Endothelial cell of umbilical vein (primary cell): Measurements from ENCODE around the gene MYO5B. TPM values are rescaled to one million over a fixed set of nuclear protein-coding genes. Genes with fewer than 3 reads are reported as not detected.

Experiments
- BruUV-seq: library from RNA; stranded (reverse); fragments of 400-500 nt; replicated peaks from 2 replicates; lab custom pipeline; 2021; lab: Mats Ljungman, UMichigan
- CTCF ChIA-PET: fragments of 300-600, 350-600 bp; sonication (Branson Sonifier 250); formaldehyde crosslinking; loops from one replicate; lab custom pipeline; 2021; ENCODE audit warnings: antibody characterized with exemption, inconsistent platforms; lab: Charles Lee
- POLR2A ChIA-PET: fragments of 300-600, 350-600 bp; sonication (Branson Sonifier 250); formaldehyde crosslinking; loops from one replicate; lab custom pipeline; 2021; ENCODE audit warnings: antibody characterized with exemption, inconsistent platforms; lab: Charles Lee
- DNase-seq: peaks from one replicate; pipeline ENCODE4 v3.0.0-alpha.2; 2011; ENCODE audit warnings: low read depth, low spot score
- FAIRE-seq: peaks from 2 replicates; lab custom pipeline; 2011; peaks lifted over from hg19 to GRCh38; lab: Jason Lieb, UNC
- H2AFZ ChIP-seq: 2 replicates; pipeline ENCODE4 v1.6.0; 2012; ENCODE audit warnings: low read depth, low read length, control low read depth, inconsistent platforms
- H3K27ac ChIP-seq: 2 replicates; pipeline ENCODE4 v1.5.1; 2011; ENCODE audit warnings: low read depth, mild to moderate bottlenecking, control low read depth, low read length, moderate library complexity; ENCODE audit not compliant: insufficient read depth
- H3K27me3 ChIP-seq, 2 experiments: 2 replicates each; pipeline versions ENCODE4 v1.6.0 to v1.6.1; 2011; ENCODE audit warnings: low read length in 2 of 2, mixed read lengths in 1 of 2; ENCODE audit not compliant: control insufficient read depth in 2 of 2, insufficient read depth in 2 of 2
- H3K36me3 ChIP-seq, 2 experiments: 2 replicates in 1 of 2; 3 replicates in 1 of 2; pipeline ENCODE4 v1.5.1; 2011; ENCODE audit warnings: low read length in 2 of 2, mild to moderate bottlenecking in 1 of 2, moderate library complexity in 1 of 2; ENCODE audit not compliant: control insufficient read depth in 2 of 2, insufficient read depth in 2 of 2; ENCODE audit errors: extremely low read depth in 1 of 2
- H3K4me1 ChIP-seq: 3 replicates; pipeline ENCODE4 v1.5.1; 2011; ENCODE audit warnings: mild to moderate bottlenecking, low read length; ENCODE audit not compliant: control insufficient read depth, insufficient read depth; ENCODE audit errors: extremely low read depth
- H3K4me2 ChIP-seq: 2 replicates; pipeline ENCODE4 v1.6.1; 2011; ENCODE audit warnings: low read length, control low read depth, mixed read lengths; ENCODE audit not compliant: insufficient read depth
- H3K4me3 ChIP-seq, 3 experiments: fragments of 200-600 bp in 1 of 3; sonication (generic), shearing (Covaris generic) in 1 of 3; replicated peaks in 1 of 3; 2 replicates each; pipeline ENCODE4 v1.5.1; 2011 to 2016; ENCODE audit warnings: control low read depth in 3 of 3, low read length in 3 of 3, mild to moderate bottlenecking in 2 of 3, inconsistent platforms in 1 of 3, low read depth in 1 of 3, moderate library complexity in 1 of 3; ENCODE audit not compliant: insufficient read depth in 1 of 3
- H3K79me2 ChIP-seq: 2 replicates; pipeline ENCODE4 v1.6.0; 2012; ENCODE audit warnings: low read length, inconsistent platforms; ENCODE audit not compliant: control insufficient read depth, insufficient read depth
- H3K9ac ChIP-seq: replicated peaks from 2 replicates; pipeline ENCODE3; 2011; ENCODE audit warnings: low read length, control low read depth; ENCODE audit not compliant: insufficient read depth; ENCODE audit errors: extremely low read depth
- H3K9me1 ChIP-seq: replicated peaks from 3 replicates; pipeline ENCODE4 v1.6.0; 2011; ENCODE audit warnings: mild to moderate bottlenecking, low read length; ENCODE audit not compliant: control insufficient read depth, insufficient read depth; ENCODE audit errors: extremely low read depth
- H3K9me3 ChIP-seq: replicated peaks from 2 replicates; pipeline ENCODE4 v1.5.1; 2012; ENCODE audit warnings: low read length, inconsistent platforms; ENCODE audit not compliant: control insufficient read depth, insufficient read depth
- H4K20me1 ChIP-seq: replicated peaks from 2 replicates; pipeline ENCODE3; 2011; ENCODE audit warnings: mild to moderate bottlenecking, low read length; ENCODE audit not compliant: control insufficient read depth, insufficient read depth; ENCODE audit errors: extremely low read depth
- CTCF ChIP-seq, 2 donors: IDR thresholded peaks; 1 replicate in 1 of 2; 2 replicates in 1 of 2; pipeline ENCODE4 v1.5.1; 2011; ENCODE audit warnings: low read length in 2 of 2, mild to moderate bottlenecking in 2 of 2, moderate library complexity in 2 of 2, control low read depth in 1 of 2, inconsistent platforms in 1 of 2, low read depth in 1 of 2; ENCODE audit not compliant: insufficient read depth in 1 of 2; ENCODE audit errors: extremely low read depth in 1 of 2
- EZH2 ChIP-seq: IDR thresholded peaks from 2 replicates; pipeline ENCODE4 v1.6.1; 2012; ENCODE audit warnings: borderline replicate concordance, low read depth, mild to moderate bottlenecking, moderate library complexity, low read length, inconsistent platforms; ENCODE audit not compliant: severe bottlenecking
- FOS ChIP-seq: IDR thresholded peaks from 2 replicates; pipeline ENCODE4 v1.6.1; 2011; ENCODE audit warnings: mild to moderate bottlenecking, low read length, moderate library complexity, borderline replicate concordance; ENCODE audit not compliant: insufficient read depth
- GATA2 ChIP-seq: IDR thresholded peaks from 2 replicates; pipeline ENCODE4 v1.7.0; 2011; ENCODE audit warnings: low read depth, mild to moderate bottlenecking, moderate library complexity, mixed read lengths, low read length; ENCODE audit not compliant: insufficient read length, insufficient read depth
- JUN ChIP-seq: IDR thresholded peaks from 2 replicates; pipeline ENCODE4 v1.6.1; 2011; ENCODE audit warnings: borderline replicate concordance, low read depth; ENCODE audit not compliant: insufficient read length, insufficient read depth
- MAX ChIP-seq: IDR thresholded peaks from 2 replicates; pipeline ENCODE4 v1.6.1; 2011; ENCODE audit not compliant: insufficient read depth, insufficient read length
- dilution Hi-C: fragments of 300-500 bp; cut with MboI; formaldehyde crosslinking; loops from one replicate; pipeline ENCODE4 v1.15.0; 2019; ENCODE audit warnings: low sequenced_read_pairs; ENCODE audit not compliant: extremely low pct_ligation_motif_present
- intact Hi-C: fragments of 100-400 bp; cut with micrococcal nuclease; formaldehyde crosslinking; loops from one replicate; pipeline ENCODE4 v1.10.0; 2022
- polyA plus RNA-seq, 4 experiments: library from polyadenylated mRNA; depleted of rRNA in 3 of 4; stranded (reverse) in 3 of 4; unstranded in 1 of 4; fragments of >200 nt; gene quantifications; 2 replicates each; pipeline versions ENCODE4 v1.2.1 to v1.2.3, GENCODE V29; 2011 to 2012; ENCODE audit warnings: missing spikeins in 1 of 4
- total RNA-seq: library from RNA; stranded (reverse); gene quantifications from 2 replicates; pipeline ENCODE4 v1.2.3, GENCODE V29; 2021

The MYO5B gene
- total and polyA plus RNA-seq, 2 donors (not counting 3 experiments of a cell fraction or from before 2014, with no cell fraction given): 0.54 to 1.1 TPM

- Histone ChIP-seq H3K9me1 (no peaks in the 10 kb centered on the region), H3K79me2 (no peaks in the 10 kb centered on the region), H3K4me2 (no peak overlapping the region), H3K4me1 (no peaks in the 10 kb centered on the region), H4K20me1 (no peaks in the 10 kb centered on the region), H3K9ac (no peak overlapping the region), H3K27ac (no peak overlapping the region), H3K27me3 (peaks cover 8% of the 10 kb centered on the region in 2 experiments), H2AFZ (no peak overlapping the region), H3K36me3 (no peaks in the 10 kb centered on the region), H3K4me3 (no peak overlapping the region), H3K9me3 (no peaks in the 10 kb centered on the region)
- intact Hi-C loops: no loop called here
- FAIRE-seq (no peak), DNase-seq (no peak)
- no TSS peak for BruUV-seq
- dilution Hi-C loops: loop anchor here (25.0 kb wide), 1 partner anchor 354 kb away; no protein-coding TSS in a partner anchor
- POLR2A ChIA-PET: no interaction called here
- CTCF ChIA-PET: no interaction called here
- TF ChIP-seq EZH2 (no peak), CTCF (IDR thresholded peaks at IDR 0.05; ENCODE audit: extremely low read depth in 1 of 2, insufficient read depth in 1 of 2, low read depth in 1 of 2, low read length in 2 of 2) (no peak), FOS (no peak), GATA2 (no peak), MAX (no peak), JUN (no peak)
Measured at GRCh38 chr18:49866680-49867079, 328.3 kb downstream of the MYO5B start.
